HepG2 (cell line): ENCODE data around the gene BRD2. TPM values are rescaled to one million over a fixed set of nuclear protein-coding genes. Genes with fewer than 3 reads are reported as not detected.
A peak's percentile ranks its signal among the peaks of the same experiment; 100 is the strongest.

Source experiments
- BCL6 ChIP-seq: IDR thresholded peaks from 2 replicates; pipeline ENCODE4 v1.6.1; 2016; ENCODE audit warnings: missing genetic modification reagents, missing compliant biosample characterization
- CBX5 ChIP-seq: sonication (generic); formaldehyde crosslinking; IDR thresholded peaks from 2 replicates; pipeline ENCODE4 v1.4.0; 2020; ENCODE audit warnings: missing genetic modification reagents, borderline replicate concordance
- CCAR2 ChIP-seq: fragments of 200-400 bp; formaldehyde crosslinking; optimal IDR thresholded peaks from 2 replicates; pipeline ENCODE3; 2018; ENCODE audit warnings: low read depth, mild to moderate bottlenecking, low read length, moderate library complexity
- FOXK2 ChIP-seq: fragments of 450-650 bp; IDR thresholded peaks from 2 replicates; pipeline ENCODE4 v1.6.1; 2016
- HINFP ChIP-seq: sonication (generic); formaldehyde crosslinking; IDR thresholded peaks from 2 replicates; pipeline ENCODE4 v1.4.0; 2020; ENCODE audit warnings: low read depth, mild to moderate bottlenecking, missing genetic modification reagents
- KLF6 ChIP-seq: IDR thresholded peaks from 2 replicates; pipeline ENCODE4 v1.8.0; 2016; ENCODE audit warnings: missing biosample characterization, missing genetic modification reagents
- MAFF ChIP-seq: IDR thresholded peaks from 2 replicates; pipeline ENCODE4 v1.6.1; 2011; ENCODE audit warnings: low read depth, low read length, improper control_type of control experiment
- RARA ChIP-seq: IDR thresholded peaks from 2 replicates; pipeline ENCODE4 v1.6.1; 2016; ENCODE audit warnings: missing genetic modification reagents, missing compliant biosample characterization
- TBX2 ChIP-seq: sonication (generic); formaldehyde crosslinking; IDR thresholded peaks from 2 replicates; pipeline ENCODE4 v1.5.0; 2020; ENCODE audit warnings: missing genetic modification reagents, mild to moderate bottlenecking, borderline replicate concordance
- U2AF2 ChIP-seq: fragments of 200-400 bp; formaldehyde crosslinking; IDR thresholded peaks from 2 replicates; pipeline ENCODE4 v1.6.1; 2017; ENCODE audit warnings: low read depth, mild to moderate bottlenecking, low read length
- ZNF260 ChIP-seq: sonication (generic); formaldehyde crosslinking; IDR thresholded peaks from 2 replicates; pipeline ENCODE4 v1.4.0; 2020; ENCODE audit warnings: missing genetic modification reagents, low read depth, mild to moderate bottlenecking, borderline replicate concordance
- ZNF317 ChIP-seq: sonication (generic); formaldehyde crosslinking; IDR thresholded peaks from 2 replicates; pipeline ENCODE4 v1.5.0; 2020; ENCODE audit warnings: mild to moderate bottlenecking, missing genetic modification reagents
- ZNF329 ChIP-seq: sonication (generic); formaldehyde crosslinking; IDR thresholded peaks from 2 replicates; pipeline ENCODE4 v1.9.0; 2021; ENCODE audit warnings: low read depth, mild to moderate bottlenecking, missing genetic modification reagents
- ZNF570 ChIP-seq: sonication (generic); formaldehyde crosslinking; IDR thresholded peaks from 2 replicates; pipeline ENCODE4 v1.4.0; 2020; ENCODE audit warnings: mild to moderate bottlenecking, missing genetic modification reagents, borderline replicate concordance
- ZNF607 ChIP-seq: sonication (generic); formaldehyde crosslinking; IDR thresholded peaks from 2 replicates; pipeline ENCODE4 v1.5.1; 2020; ENCODE audit warnings: missing genetic modification reagents, mild to moderate bottlenecking, borderline replicate concordance
- ZNF761 ChIP-seq: sonication (generic); formaldehyde crosslinking; conservative IDR thresholded peaks from 2 replicates; pipeline ENCODE4 v1.4.0; 2020; ENCODE audit warnings: mild to moderate bottlenecking, missing genetic modification reagents
- ZNF841 ChIP-seq: sonication (generic); formaldehyde crosslinking; IDR thresholded peaks from 2 replicates; pipeline ENCODE4 v1.8.1; 2023; ENCODE audit warnings: missing genetic modification reagents, borderline replicate concordance
- ZNF879 ChIP-seq: sonication (generic); formaldehyde crosslinking; IDR thresholded peaks from 2 replicates; pipeline ENCODE4 v1.8.1; 2023; ENCODE audit warnings: missing genetic modification reagents
- polyA plus RNA-seq, 8 experiments: library from polyadenylated mRNA; depleted of rRNA in 3 of 8; stranded (reverse) in 7 of 8; unstranded in 1 of 8; fragments of >200 nt; fragmentation: Illumina TruSeq in 4 of 8; extraction: Trizol in 4 of 8; gene quantifications; 2 replicates each; pipeline versions ENCODE4 v1.2.1 to v1.2.3, GENCODE V29; 2011 to 2016; ENCODE audit warnings: low read depth in 4 of 8, missing spikeins in 1 of 8, mixed read lengths in 1 of 8; ENCODE audit not compliant: insufficient read depth in 1 of 8
- total RNA-seq, 5 experiments: library from RNA; depleted of rRNA; stranded (reverse); fragments of >200 nt; fragmentation: Illumina TruSeq; extraction: Trizol; gene quantifications; 2 replicates each; pipeline ENCODE4 v1.2.3, GENCODE V29; 2016; ENCODE audit warnings: low read depth in 1 of 5
- TF ChIP-seq, protein P1 (sequence below): IDR thresholded peaks from 2 replicates; pipeline ENCODE4 v1.6.1; 2018; ENCODE audit warnings: missing genetic modification reagents
- TF ChIP-seq, protein P2 (sequence below): sonication (generic); formaldehyde crosslinking; IDR thresholded peaks from one replicate; pipeline ENCODE4 v1.5.1; 2020; ENCODE audit warnings: mild to moderate bottlenecking, missing genetic modification reagents; ENCODE audit errors: not compliant biosample characterization
- TF ChIP-seq, protein P3 (sequence below): sonication (generic); formaldehyde crosslinking; IDR thresholded peaks from 2 replicates; pipeline ENCODE4 v1.4.0; 2020; ENCODE audit warnings: mild to moderate bottlenecking, missing genetic modification reagents

Gene BRD2
- total and polyA plus RNA-seq, 2 of the 13 experiments (the other 11 are each of a cell fraction or from before 2014, with no cell fraction given) = 143 to 202 TPM

GRCh38 chr6:32971242-32971580 lies 2.8 kb downstream of the BRD2 start (continued):
- TF ChIP-seq, protein P1, sequence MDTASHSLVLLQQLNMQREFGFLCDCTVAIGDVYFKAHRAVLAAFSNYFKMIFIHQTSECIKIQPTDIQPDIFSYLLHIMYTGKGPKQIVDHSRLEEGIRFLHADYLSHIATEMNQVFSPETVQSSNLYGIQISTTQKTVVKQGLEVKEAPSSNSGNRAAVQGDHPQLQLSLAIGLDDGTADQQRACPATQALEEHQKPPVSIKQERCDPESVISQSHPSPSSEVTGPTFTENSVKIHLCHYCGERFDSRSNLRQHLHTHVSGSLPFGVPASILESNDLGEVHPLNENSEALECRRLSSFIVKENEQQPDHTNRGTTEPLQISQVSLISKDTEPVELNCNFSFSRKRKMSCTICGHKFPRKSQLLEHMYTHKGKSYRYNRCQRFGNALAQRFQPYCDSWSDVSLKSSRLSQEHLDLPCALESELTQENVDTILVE (CRISPR knock-in tag) = no peak
- peak; percentile 56; the same call in 1 of the 2 replicates for TF ChIP-seq KLF6 (CRISPR knock-in tag)
- TF ChIP-seq, protein P2, sequence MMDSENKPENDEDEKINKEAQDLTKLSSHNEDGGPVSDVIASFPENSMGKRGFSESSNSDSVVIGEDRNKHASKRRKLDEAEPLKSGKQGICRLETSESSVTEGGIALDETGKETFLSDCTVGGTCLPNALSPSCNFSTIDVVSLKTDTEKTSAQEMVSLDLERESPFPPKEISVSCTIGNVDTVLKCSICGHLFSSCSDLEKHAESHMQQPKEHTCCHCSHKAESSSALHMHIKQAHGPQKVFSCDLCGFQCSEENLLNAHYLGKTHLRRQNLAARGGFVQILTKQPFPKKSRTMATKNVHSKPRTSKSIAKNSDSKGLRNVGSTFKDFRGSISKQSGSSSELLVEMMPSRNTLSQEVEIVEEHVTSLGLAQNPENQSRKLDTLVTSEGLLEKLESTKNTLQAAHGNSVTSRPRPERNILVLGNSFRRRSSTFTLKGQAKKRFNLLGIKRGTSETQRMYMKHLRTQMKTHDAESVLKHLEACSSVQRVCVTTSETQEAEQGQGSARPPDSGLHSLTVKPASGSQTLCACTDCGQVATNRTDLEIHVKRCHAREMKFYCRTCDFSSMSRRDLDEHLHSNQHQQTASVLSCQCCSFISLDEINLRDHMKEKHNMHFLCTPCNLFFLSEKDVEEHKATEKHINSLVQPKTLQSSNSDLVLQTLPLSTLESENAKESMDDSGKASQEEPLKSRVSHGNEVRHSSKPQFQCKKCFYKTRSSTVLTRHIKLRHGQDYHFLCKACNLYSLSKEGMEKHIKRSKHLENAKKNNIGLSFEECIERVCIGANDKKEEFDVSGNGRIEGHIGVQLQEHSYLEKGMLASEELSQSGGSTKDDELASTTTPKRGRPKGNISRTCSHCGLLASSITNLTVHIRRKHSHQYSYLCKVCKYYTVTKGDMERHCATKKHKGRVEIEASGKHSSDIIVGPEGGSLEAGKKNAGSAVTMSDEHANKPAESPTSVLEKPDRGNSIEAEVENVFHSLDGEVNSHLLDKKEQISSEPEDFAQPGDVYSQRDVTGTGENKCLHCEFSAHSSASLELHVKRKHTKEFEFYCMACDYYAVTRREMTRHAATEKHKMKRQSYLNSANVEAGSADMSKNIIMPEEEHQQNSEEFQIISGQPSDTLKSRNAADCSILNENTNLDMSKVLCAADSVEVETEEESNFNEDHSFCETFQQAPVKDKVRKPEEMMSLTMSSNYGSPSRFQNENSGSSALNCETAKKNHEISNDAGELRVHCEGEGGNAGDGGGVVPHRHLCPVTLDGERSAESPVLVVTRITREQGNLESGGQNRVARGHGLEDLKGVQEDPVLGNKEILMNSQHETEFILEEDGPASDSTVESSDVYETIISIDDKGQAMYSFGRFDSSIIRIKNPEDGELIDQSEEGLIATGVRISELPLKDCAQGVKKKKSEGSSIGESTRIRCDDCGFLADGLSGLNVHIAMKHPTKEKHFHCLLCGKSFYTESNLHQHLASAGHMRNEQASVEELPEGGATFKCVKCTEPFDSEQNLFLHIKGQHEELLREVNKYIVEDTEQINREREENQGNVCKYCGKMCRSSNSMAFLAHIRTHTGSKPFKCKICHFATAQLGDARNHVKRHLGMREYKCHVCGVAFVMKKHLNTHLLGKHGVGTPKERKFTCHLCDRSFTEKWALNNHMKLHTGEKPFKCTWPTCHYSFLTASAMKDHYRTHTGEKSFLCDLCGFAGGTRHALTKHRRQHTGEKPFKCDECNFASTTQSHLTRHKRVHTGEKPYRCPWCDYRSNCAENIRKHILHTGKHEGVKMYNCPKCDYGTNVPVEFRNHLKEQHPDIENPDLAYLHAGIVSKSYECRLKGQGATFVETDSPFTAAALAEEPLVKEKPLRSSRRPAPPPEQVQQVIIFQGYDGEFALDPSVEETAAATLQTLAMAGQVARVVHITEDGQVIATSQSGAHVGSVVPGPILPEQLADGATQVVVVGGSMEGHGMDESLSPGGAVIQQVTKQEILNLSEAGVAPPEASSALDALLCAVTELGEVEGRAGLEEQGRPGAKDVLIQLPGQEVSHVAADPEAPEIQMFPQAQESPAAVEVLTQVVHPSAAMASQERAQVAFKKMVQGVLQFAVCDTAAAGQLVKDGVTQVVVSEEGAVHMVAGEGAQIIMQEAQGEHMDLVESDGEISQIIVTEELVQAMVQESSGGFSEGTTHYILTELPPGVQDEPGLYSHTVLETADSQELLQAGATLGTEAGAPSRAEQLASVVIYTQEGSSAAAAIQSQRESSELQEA (CRISPR knock-in tag) = no peak
- TF ChIP-seq CBX5 (CRISPR knock-in tag) = no peak
- no peak for TF ChIP-seq ZNF260 (CRISPR knock-in tag)
- 0 out of 2 replicates have a peak, but pooled peaks have one; percentile 16 for TF ChIP-seq ZNF329 (CRISPR knock-in tag)
- no peak for TF ChIP-seq CCAR2
- no peak for TF ChIP-seq ZNF879 (CRISPR knock-in tag)
- 0 out of 2 replicates have a peak, but pooled peaks have one; percentile 37 for TF ChIP-seq HINFP (CRISPR knock-in tag)
- no peak for TF ChIP-seq FOXK2
- TF ChIP-seq, protein P3, sequence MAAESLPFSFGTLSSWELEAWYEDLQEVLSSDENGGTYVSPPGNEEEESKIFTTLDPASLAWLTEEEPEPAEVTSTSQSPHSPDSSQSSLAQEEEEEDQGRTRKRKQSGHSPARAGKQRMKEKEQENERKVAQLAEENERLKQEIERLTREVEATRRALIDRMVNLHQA (CRISPR knock-in tag) = no peak
- TF ChIP-seq BCL6 (CRISPR knock-in tag) = 0 out of 2 replicates have a peak, but pooled peaks have one; percentile 0
- no peak for TF ChIP-seq MAFF
- TF ChIP-seq ZNF607 (CRISPR knock-in tag) = no peak
- TF ChIP-seq ZNF317 (CRISPR knock-in tag) = no peak
- no peak for TF ChIP-seq U2AF2
- no peak for TF ChIP-seq ZNF761 (CRISPR knock-in tag)
- no peak; the same call in 1 of the 2 replicates for TF ChIP-seq RARA (CRISPR knock-in tag)
- no peak for TF ChIP-seq ZNF570 (CRISPR knock-in tag)
- no peak for TF ChIP-seq ZNF841 (CRISPR knock-in tag)
- peak; percentile 21; the same call in 1 of the 2 replicates for TF ChIP-seq TBX2
